Measurements from ENCODE around the gene LRP5.

DNA sequence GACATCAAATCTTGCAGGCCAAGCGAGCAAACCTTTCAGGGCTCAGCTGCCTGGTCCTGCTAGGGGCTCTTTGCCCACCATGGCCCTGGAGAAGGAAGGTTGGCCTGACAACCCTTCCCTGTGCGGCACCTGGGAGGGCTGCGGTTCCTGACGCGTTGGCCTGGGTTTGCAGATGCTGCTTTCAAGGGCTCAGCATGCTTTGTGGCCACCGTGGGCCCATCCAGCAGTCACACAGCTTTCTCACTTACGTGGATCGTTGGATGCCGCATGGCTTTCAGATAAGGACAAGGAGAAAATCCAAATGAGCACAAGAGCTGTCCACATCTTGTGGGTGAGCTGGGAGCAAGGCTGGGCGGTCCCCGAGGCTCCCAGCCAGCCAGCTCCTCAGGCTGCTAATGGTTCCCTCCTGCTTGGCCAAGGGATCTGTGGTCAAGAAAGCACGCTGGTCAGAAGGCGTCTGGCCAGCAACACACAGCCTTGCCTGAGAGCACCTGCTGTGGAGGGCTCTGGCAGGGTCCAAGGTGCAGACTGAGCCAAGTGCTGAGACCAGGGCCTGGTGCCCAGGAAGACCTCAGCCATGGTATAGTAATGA is 48.9 kb upstream of the LRP5 start:
- TF ChIP-seq CTCF (IDR thresholded peaks at IDR 0.05) = no peak
- TF ChIP-seq POLR2A (IDR thresholded peaks at IDR 0.05) = no peak

Measured in testis (tissue), 2 donors.